CD14-positive monocyte (primary cell): ENCODE measurements around the gene PTPRU. TPM values are rescaled to one million over a fixed set of nuclear protein-coding genes. Genes with fewer than 3 reads are reported as not detected.

Experiments
- DNase-seq, 3 donors: peaks; one replicate each; pipeline ENCODE4 v3.0.0-alpha.2; 2011 to 2022
- H2AFZ ChIP-seq: 2 replicates; pipeline ENCODE4 v1.6.0; 2012; ENCODE audit warnings: mild to moderate bottlenecking, low read depth, low read length, inconsistent platforms; ENCODE audit not compliant: insufficient read depth, poor library complexity, severe bottlenecking
- H3K27ac ChIP-seq, 2 donors: 1 replicate in 1 of 2; 2 replicates in 1 of 2; pipeline ENCODE4 v1.5.1; 2012 to 2013; ENCODE audit warnings: low read length in 2 of 2, control low read depth in 1 of 2, inconsistent platforms in 1 of 2, low read depth in 1 of 2, mild to moderate bottlenecking in 1 of 2
- H3K27me3 ChIP-seq, 2 donors: one replicate each; pipeline versions ENCODE4 v1.6.0 to v1.6.1; 2011 to 2013; ENCODE audit warnings: low read length in 2 of 2; ENCODE audit not compliant: control insufficient read depth in 2 of 2, insufficient read depth in 2 of 2
- H3K36me3 ChIP-seq, 2 donors: replicated peaks in 1 of 2; 1 replicate in 1 of 2; 2 replicates in 1 of 2; pipeline versions ENCODE4 v1.5.1 to v1.6.1; 2012 to 2013; ENCODE audit warnings: low read length in 2 of 2, control low read depth in 1 of 2, inconsistent platforms in 1 of 2, mild to moderate bottlenecking in 1 of 2; ENCODE audit not compliant: insufficient read depth in 2 of 2, control insufficient read depth in 1 of 2
- H3K4me1 ChIP-seq, 2 donors: 1 replicate in 1 of 2; 2 replicates in 1 of 2; pipeline versions ENCODE4 v1.5.1 to v1.6.1; 2012 to 2013; ENCODE audit warnings: low read length in 2 of 2, control low read depth in 1 of 2, inconsistent platforms in 1 of 2, mild to moderate bottlenecking in 1 of 2, moderate library complexity in 1 of 2; ENCODE audit not compliant: insufficient read depth in 2 of 2, control insufficient read depth in 1 of 2
- H3K4me2 ChIP-seq: replicated peaks from 2 replicates; pipeline ENCODE3; 2012; ENCODE audit warnings: low read length, moderate library complexity, mild to moderate bottlenecking; ENCODE audit not compliant: poor library complexity, severe bottlenecking; ENCODE audit errors: extremely low read depth
- H3K4me3 ChIP-seq, 3 experiments: fragments of 200-600 bp in 1 of 3; sonication (generic) in 1 of 3; replicated peaks in 1 of 3; 1 replicate in 2 of 3; 2 replicates in 1 of 3; pipeline ENCODE4 v1.5.1; 2011 to 2013; ENCODE audit warnings: low read length in 3 of 3, mild to moderate bottlenecking in 3 of 3, control low read depth in 2 of 3, low read depth in 2 of 3, inconsistent platforms in 1 of 3, moderate library complexity in 1 of 3
- H3K79me2 ChIP-seq: 2 replicates; pipeline ENCODE4 v1.6.0; 2012; ENCODE audit warnings: mild to moderate bottlenecking, control low read depth, inconsistent platforms, low read length, moderate library complexity; ENCODE audit not compliant: insufficient read depth
- H3K9ac ChIP-seq: 2 replicates; pipeline ENCODE4 v1.6.0; 2017; ENCODE audit warnings: low read length, mild to moderate bottlenecking; ENCODE audit not compliant: insufficient read depth, poor library complexity, severe bottlenecking
- H3K9me3 ChIP-seq, 2 donors: replicated peaks in 1 of 2; 1 replicate in 1 of 2; 2 replicates in 1 of 2; pipeline versions ENCODE4 v1.5.1 to v1.6.1; 2012 to 2013; ENCODE audit warnings: low read length in 2 of 2, control low read depth in 1 of 2; ENCODE audit not compliant: control insufficient read depth in 1 of 2, insufficient read depth in 1 of 2
- H4K20me1 ChIP-seq: 2 replicates; pipeline ENCODE4 v1.6.0; 2012; ENCODE audit warnings: mild to moderate bottlenecking, low read length, control low read depth, moderate library complexity; ENCODE audit not compliant: insufficient read depth
- H3K27ac Mint-ChIP-seq, 7 donors: one replicate each; pipeline ENCODE4 v1.8.0; 2020; ENCODE audit warnings: mild to moderate bottlenecking in 7 of 7, mixed read lengths in 7 of 7, moderate library complexity in 6 of 7, inconsistent platforms in 2 of 7
- H3K27me3 Mint-ChIP-seq, 3 donors: one replicate each; pipeline ENCODE4 v1.8.0; 2021 to 2022; ENCODE audit warnings: low read depth in 3 of 3, mild to moderate bottlenecking in 3 of 3, mixed read lengths in 3 of 3, moderate library complexity in 3 of 3, inconsistent platforms in 1 of 3
- H3K36me3 Mint-ChIP-seq, 2 donors: one replicate each; pipeline ENCODE4 v1.8.0; 2020; ENCODE audit warnings: mixed read lengths in 2 of 2, inconsistent platforms in 1 of 2, mild to moderate bottlenecking in 1 of 2
- H3K4me1 Mint-ChIP-seq: one replicate; pipeline ENCODE4 v1.8.0; 2020; ENCODE audit warnings: mild to moderate bottlenecking, mixed read lengths
- H3K4me3 Mint-ChIP-seq, 2 donors: one replicate each; pipeline ENCODE4 v1.8.0; 2020; ENCODE audit warnings: mild to moderate bottlenecking in 2 of 2, mixed read lengths in 2 of 2, moderate library complexity in 1 of 2
- H3K9me3 Mint-ChIP-seq, 7 donors: one replicate each; pipeline ENCODE4 v1.8.0; 2020 to 2022; ENCODE audit warnings: mixed read lengths in 7 of 7, mild to moderate bottlenecking in 6 of 7, moderate library complexity in 6 of 7, inconsistent platforms in 2 of 7
- CTCF ChIP-seq: fragments of 200-600 bp; IDR thresholded peaks from one replicate; pipeline ENCODE4 v1.8.0; 2022; ENCODE audit warnings: antibody characterized with exemption, mild to moderate bottlenecking
- WGBS: methylation state at CpG from one replicate; pipeline ENCODE4 v1.1.5; 2013; ENCODE audit warnings: missing lambda C conversion rate; ENCODE audit not compliant: insufficient coverage; 5-methylcytosine and 5-hydroxymethylcytosine counted together
- intact Hi-C, 2 donors: fragments of 100-400 bp; cut with micrococcal nuclease; formaldehyde crosslinking; loops; one replicate each; pipeline versions ENCODE4 v1.15.0 to v1.15.1; 2023
- polyA plus RNA-seq, 3 donors: library from polyadenylated mRNA; depleted of rRNA in 1 of 3; unstranded in 2 of 3; stranded (reverse) in 1 of 3; fragments of 300-500 nt in 2 of 3; fragments of >200 nt in 1 of 3; fragmentation: Illumina TruSeq in 2 of 3; gene quantifications; 1 replicate in 2 of 3; 2 replicates in 1 of 3; pipeline ENCODE4 v1.2.3, GENCODE V29; 2012 to 2021

The PTPRU gene
- polyA plus RNA-seq, 3 donors: 0.42 to 1.4 TPM; not detected in 1

- Mint-ChIP-seq H3K4me1 (no peaks in the 10 kb centered on the region), H3K9me3 (peaks cover 0 to 2% (median 0%) of the 10 kb centered on the region in 7 donors), H3K27me3 (peaks cover 8 to 21% (median 13%) of the 10 kb centered on the region in 3 donors), H3K36me3 (no peaks in the 10 kb centered on the region), H3K4me3 (no peak overlapping the region), H3K27ac (no peak overlapping the region)
- Histone ChIP-seq H3K4me1 (no peaks in the 10 kb centered on the region), H3K36me3 (no peaks in the 10 kb centered on the region), H4K20me1 (no peaks in the 10 kb centered on the region), H3K4me3 (no peak overlapping the region), H3K9me3 (no peaks in the 10 kb centered on the region), H2AFZ (no peak overlapping the region), H3K27me3 (peaks cover 0 to 2% of the 10 kb centered on the region in 2 donors), H3K9ac (no peak overlapping the region), H3K79me2 (no peaks in the 10 kb centered on the region), H3K27ac (no peak overlapping the region), H3K4me2 (no peak overlapping the region)
- DNase-seq: no peak
- intact Hi-C loops: no loop called here
- WGBS: 76% methylated on average over 8 of the region's 8 CpGs
- no peak for TF ChIP-seq CTCF
Measured at GRCh38 chr1:29354511-29355098, 118.3 kb downstream of the PTPRU start.

GRCh38 chr1:29355375-29355774 lies 119.1 kb downstream of the PTPRU start:
- intact Hi-C loops: no loop called here
- peaks cover 0 to 2% (median 0%) of the 10 kb centered on the region in 7 donors for H3K9me3 Mint-ChIP-seq
- Histone ChIP-seq H3K27ac (no peak overlapping the region), H2AFZ (no peak overlapping the region), H4K20me1 (no peaks in the 10 kb centered on the region), H3K4me2 (no peak overlapping the region), H3K79me2 (no peaks in the 10 kb centered on the region), H3K4me3 (no peak overlapping the region), H3K9me3 (no peaks in the 10 kb centered on the region), H3K27me3 (peaks cover 0 to 2% of the 10 kb centered on the region in 2 donors), H3K36me3 (no peaks in the 10 kb centered on the region), H3K4me1 (no peaks in the 10 kb centered on the region), H3K9ac (no peak overlapping the region)
- no peak for TF ChIP-seq CTCF
- peaks cover 10 to 22% (median 17%) of the 10 kb centered on the region in 3 donors for H3K27me3 Mint-ChIP-seq
- WGBS: 40% methylated on average over 1 of the region's 6 CpGs
- no peak overlapping the region for H3K27ac Mint-ChIP-seq
- H3K4me3 Mint-ChIP-seq: no peak overlapping the region
- DNase-seq: no peak
- H3K36me3 Mint-ChIP-seq: no peaks in the 10 kb centered on the region
- H3K4me1 Mint-ChIP-seq: no peaks in the 10 kb centered on the region
